Peyer's patch (tissue), 4 donors: Measurements from ENCODE around the gene C3orf20. TPM values are rescaled to one million over a fixed set of nuclear protein-coding genes. Genes with fewer than 3 reads are reported as not detected.
A peak's percentile ranks its signal among the peaks of the same experiment; 100 is the strongest.

Experiments
- DNase-seq, 3 donors: peaks; one replicate each; pipeline ENCODE4 v3.0.0-alpha.2; 2017 to 2019
- H3K27ac ChIP-seq, 4 donors: fragments of 200-600 bp; sonication (generic); one replicate each; pipeline ENCODE4 v1.5.1; 2016 to 2019
- H3K27me3 ChIP-seq, 2 donors: fragments of 200-600 bp; sonication (generic); one replicate each; pipeline ENCODE4 v1.5.1; 2019
- H3K36me3 ChIP-seq, 3 donors: fragments of 200-600 bp; sonication (generic); one replicate each; pipeline ENCODE4 v1.5.1; 2016 to 2019
- H3K4me1 ChIP-seq, 4 donors: fragments of 200-600 bp; sonication (generic); one replicate each; pipeline ENCODE4 v1.5.1; 2016 to 2019
- H3K4me3 ChIP-seq, 4 donors: fragments of 200-600 bp; sonication (generic); 1 replicate in 3 of 4; 2 replicates in 1 of 4; pipeline ENCODE4 v1.5.1; 2016 to 2019; ENCODE audit warnings: mild to moderate bottlenecking in 1 of 4
- H3K9me3 ChIP-seq, 4 donors: fragments of 200-600 bp; sonication (generic); one replicate each; pipeline ENCODE4 v1.5.1; 2016 to 2019; ENCODE audit warnings: mild to moderate bottlenecking in 1 of 4
- POLR2A ChIP-seq, 2 donors: fragments of 450-650 bp; IDR thresholded peaks; one replicate each; pipeline ENCODE4 v1.5.1; 2017; ENCODE audit warnings: antibody characterized with exemption in 2 of 2, mild to moderate bottlenecking in 2 of 2, moderate library complexity in 2 of 2
- total RNA-seq, 4 donors: library from RNA; depleted of rRNA; stranded (reverse); fragments of >200 nt; gene quantifications; one replicate each; pipeline ENCODE4 v1.1.0, GENCODE V29; 2016
- TF ChIP-seq, protein P1 (sequence below), 6 experiments: fragments of 450-650 bp in 4 of 6; fragments of 200-600 bp in 2 of 6; sonication (generic) in 1 of 6; IDR thresholded peaks; one replicate each; pipeline ENCODE4 v1.5.1; 2017 to 2019; ENCODE audit warnings: antibody characterized with exemption in 6 of 6, mild to moderate bottlenecking in 3 of 6, moderate library complexity in 1 of 6

C3orf20 gene
- total RNA-seq, 4 donors from 2014 or later, result not detected

DNA sequence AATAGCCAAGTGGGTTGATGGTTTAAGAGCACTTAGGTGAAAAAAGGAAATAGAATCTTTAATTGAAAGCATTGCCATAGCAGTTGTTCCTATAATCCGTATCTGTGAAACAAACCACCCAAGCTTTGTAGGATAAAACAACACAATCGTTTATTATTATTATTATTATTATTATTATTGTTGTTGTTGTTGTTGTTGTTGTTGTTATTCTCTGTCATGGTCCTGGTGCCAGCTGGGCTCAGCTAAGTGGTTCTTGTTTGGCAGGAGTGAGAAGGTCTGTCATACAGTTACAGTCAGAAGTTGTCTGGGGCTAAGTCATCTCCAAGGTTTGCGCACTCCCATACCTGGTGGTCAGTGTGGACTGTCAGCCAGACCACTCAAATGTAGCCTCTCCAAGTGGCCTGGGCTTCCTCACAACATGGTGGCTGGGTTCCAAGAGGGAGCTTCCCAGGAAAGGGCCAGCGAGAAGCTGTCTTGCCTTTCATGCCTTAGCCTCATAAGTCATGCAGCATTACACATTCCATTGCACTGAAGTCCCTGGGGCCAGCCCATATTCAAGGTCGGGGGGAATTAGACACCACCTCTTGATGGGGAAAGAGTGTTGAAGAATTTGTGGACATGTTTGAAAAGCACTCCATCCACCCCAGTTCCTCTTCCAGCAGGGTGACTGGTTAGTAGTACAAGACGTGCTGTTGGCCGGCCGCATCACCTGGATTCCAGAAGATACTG is 89.6 kb downstream of the C3orf20 start:
- no peak overlapping the region for H3K27ac ChIP-seq
- no peaks in the 10 kb centered on the region for H3K27me3 ChIP-seq
- no peaks in the 10 kb centered on the region for H3K4me1 ChIP-seq
- H3K9me3 ChIP-seq, result no peaks in the 10 kb centered on the region
- no peak for DNase-seq
- TF ChIP-seq, protein P1, sequence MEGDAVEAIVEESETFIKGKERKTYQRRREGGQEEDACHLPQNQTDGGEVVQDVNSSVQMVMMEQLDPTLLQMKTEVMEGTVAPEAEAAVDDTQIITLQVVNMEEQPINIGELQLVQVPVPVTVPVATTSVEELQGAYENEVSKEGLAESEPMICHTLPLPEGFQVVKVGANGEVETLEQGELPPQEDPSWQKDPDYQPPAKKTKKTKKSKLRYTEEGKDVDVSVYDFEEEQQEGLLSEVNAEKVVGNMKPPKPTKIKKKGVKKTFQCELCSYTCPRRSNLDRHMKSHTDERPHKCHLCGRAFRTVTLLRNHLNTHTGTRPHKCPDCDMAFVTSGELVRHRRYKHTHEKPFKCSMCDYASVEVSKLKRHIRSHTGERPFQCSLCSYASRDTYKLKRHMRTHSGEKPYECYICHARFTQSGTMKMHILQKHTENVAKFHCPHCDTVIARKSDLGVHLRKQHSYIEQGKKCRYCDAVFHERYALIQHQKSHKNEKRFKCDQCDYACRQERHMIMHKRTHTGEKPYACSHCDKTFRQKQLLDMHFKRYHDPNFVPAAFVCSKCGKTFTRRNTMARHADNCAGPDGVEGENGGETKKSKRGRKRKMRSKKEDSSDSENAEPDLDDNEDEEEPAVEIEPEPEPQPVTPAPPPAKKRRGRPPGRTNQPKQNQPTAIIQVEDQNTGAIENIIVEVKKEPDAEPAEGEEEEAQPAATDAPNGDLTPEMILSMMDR (IDR thresholded peaks at IDR 0.05), result no peak
- TF ChIP-seq POLR2A (IDR thresholded peaks at IDR 0.05), result no peak
- H3K4me3 ChIP-seq, result no peak overlapping the region
- no peaks in the 10 kb centered on the region for H3K36me3 ChIP-seq

DNA sequence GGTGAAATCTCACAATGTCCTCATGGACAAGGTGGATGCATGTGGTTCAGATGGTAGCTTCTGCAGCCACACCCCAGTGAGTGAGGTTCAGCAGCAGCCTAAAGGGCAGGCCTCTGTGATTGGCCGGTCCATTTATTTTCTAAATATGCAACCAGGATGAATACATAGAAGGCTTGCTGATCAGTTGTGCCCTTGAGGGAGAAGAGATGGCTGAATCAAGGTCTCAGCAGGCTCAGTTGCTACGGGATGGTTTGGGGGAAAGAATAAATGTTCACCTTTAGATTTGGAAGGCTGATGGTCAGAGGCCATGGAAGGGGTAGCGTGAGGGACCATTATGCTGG is 90.1 kb downstream of the C3orf20 start:
- DNase-seq, result no peak
- H3K27ac ChIP-seq, result no peak overlapping the region
- H3K36me3 ChIP-seq, result no peaks in the 10 kb centered on the region

DNA sequence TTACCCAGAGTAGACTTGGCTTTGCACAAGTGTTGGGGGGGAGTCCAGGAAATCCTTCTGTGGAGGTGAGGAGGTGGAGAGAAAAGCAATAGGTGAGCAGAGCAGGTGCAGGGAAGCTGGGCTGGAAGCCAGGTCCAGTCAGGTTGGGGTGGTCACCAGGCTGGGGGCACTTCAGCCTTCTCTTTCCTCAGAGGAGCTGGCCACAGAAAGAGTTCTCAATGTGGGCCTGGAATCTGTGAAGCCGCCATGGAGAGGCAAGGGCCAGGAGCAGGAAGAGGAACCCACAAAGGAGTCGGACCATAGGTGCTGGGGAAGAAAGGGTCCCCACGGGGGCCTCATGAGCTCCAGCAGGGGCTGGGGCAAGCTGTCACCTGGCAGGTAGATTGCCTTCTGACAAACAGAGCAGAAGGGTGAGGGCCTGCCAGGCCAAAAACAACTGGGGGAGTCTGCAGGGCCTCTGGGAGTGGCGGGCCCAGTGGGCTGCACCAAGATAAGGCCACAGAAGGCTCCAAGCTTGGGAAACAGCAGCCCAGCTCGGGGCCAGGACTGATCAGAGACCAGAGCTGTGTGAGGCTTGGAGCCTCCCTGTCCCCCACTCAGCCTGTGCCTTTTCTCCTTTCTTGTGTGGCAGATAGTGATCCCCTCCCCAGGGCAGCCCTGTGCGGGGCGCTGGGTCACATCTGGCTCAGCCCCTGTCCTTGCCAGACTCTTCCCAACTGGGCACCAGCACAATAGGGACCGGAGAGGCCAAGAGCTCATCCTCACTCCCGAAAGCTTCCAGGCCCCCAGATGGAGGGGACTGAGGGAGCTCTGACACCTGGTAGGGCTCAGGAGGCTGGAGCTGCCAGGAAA is 90.9 kb downstream of the C3orf20 start:
- DNase-seq, result peak in 1 of 3 donors; percentile 34
- H3K36me3 ChIP-seq, result no peaks in the 10 kb centered on the region
- no peaks in the 10 kb centered on the region for H3K9me3 ChIP-seq
- TF ChIP-seq POLR2A (IDR thresholded peaks at IDR 0.05), result no peak
- TF ChIP-seq, protein P1 (IDR thresholded peaks at IDR 0.05), result no peak
- no peaks in the 10 kb centered on the region for H3K4me1 ChIP-seq
- no peaks in the 10 kb centered on the region for H3K27me3 ChIP-seq
- no peak overlapping the region for H3K4me3 ChIP-seq
- H3K27ac ChIP-seq, result no peak overlapping the region

More for the DNA sequence above, 90.1 kb downstream of the C3orf20 start:
- TF ChIP-seq, protein P1 (IDR thresholded peaks at IDR 0.05), result no peak
- no peak for TF ChIP-seq POLR2A (IDR thresholded peaks at IDR 0.05)
- Histone ChIP-seq H3K4me3 (no peak overlapping the region), H3K4me1 (no peaks in the 10 kb centered on the region), H3K9me3 (no peaks in the 10 kb centered on the region), H3K27me3 (no peaks in the 10 kb centered on the region)

DNA sequence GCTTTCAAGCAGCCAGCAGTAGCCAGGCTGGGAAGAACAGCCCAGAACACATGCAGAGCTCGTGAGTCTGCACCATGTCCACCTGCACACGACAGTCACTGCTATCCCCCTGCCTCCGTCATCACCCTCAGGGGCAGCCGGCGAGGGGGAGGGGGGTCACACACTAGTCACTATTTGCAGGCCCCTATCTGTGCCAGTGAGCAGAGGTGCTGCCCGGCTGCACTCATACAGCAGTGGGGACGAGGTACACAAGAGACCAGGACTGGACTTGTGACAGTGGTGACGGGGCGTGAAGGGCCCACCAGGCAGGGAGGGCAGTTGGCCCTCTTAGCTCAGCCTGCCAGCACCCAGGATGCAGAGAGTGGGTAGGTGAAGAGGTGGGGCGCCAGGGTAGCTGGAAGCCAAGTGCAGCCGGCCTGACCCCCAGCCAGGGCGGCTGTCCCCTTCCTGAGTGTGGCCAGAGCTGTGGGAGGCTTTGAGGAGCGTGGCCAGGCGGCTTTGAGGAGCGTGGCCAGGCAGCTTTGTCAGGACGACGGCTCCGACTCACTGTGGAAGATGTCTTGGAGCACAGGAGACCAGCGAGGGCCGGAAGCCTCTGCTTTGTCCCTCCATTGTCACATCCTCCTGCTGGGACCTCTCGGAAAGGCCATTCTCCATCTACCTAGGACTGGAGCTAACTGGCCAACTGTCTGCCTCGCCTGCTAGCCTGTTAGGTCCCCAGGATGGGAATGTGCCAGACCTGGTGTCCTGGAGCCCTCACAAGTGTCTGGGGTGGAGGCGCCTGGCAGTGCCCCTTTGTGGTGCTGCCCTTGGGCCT is 91.7 kb downstream of the C3orf20 start:
- H3K4me1 ChIP-seq, result no peaks in the 10 kb centered on the region
- peak in 1 of 3 donors; percentile 39 for DNase-seq
- no peak overlapping the region for H3K4me3 ChIP-seq
- H3K27ac ChIP-seq, result no peak overlapping the region
- TF ChIP-seq POLR2A (IDR thresholded peaks at IDR 0.05), result no peak
- TF ChIP-seq, protein P1 (IDR thresholded peaks at IDR 0.05), result no peak
- H3K36me3 ChIP-seq, result no peaks in the 10 kb centered on the region
- no peaks in the 10 kb centered on the region for H3K27me3 ChIP-seq
- H3K9me3 ChIP-seq, result no peaks in the 10 kb centered on the region

DNA sequence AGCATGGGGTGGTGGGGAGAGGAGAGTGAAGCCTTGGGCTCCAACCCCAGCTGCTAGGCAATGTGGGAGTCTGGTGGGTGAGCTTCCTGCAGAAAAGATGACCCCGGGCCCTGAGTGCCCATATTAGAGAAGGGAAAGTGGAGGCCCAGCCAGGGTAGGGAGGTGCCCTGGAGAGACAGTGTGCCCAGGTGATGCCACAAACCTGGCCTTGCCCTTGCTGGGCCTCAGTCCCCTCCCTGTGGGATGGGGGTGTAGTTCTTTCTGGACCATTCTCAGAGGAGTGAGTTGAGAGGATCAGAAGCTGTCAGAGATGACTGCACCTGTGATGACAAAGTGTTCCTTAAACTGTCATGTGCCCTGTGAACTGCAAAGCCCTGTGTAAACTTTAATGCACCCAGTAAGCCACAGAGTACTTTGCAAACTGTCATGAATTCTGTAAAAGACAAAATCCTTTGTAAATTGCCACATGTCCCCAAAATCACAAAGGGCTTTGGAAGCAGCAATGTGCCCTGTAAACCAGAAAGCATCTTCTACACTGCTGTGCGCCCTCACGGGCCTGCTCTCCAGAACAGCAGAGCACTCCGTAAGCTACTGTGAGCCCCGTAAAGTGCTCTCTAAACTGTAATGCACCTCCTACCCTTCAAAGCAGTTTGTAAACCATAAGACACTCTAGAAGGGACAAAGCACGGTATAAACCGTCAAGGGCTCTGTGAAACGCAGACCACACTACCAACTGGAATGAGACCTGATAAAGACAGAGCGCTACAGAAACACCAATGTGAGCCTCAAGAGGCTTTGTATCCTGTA is 92.5 kb downstream of the C3orf20 start:
- no peak for TF ChIP-seq POLR2A (IDR thresholded peaks at IDR 0.05)
- TF ChIP-seq, protein P1 (IDR thresholded peaks at IDR 0.05), result no peak
- Histone ChIP-seq H3K27ac (no peak overlapping the region), H3K36me3 (no peaks in the 10 kb centered on the region), H3K4me1 (no peaks in the 10 kb centered on the region), H3K27me3 (no peaks in the 10 kb centered on the region), H3K9me3 (no peaks in the 10 kb centered on the region), H3K4me3 (no peak overlapping the region)
- DNase-seq, result no peak
